ENCODE measurements around the gene HTR7.

GRCh38 chr10:90887555-90887954 is 29.7 kb upstream of the HTR7 start:
- TF ChIP-seq CTCF (IDR thresholded peaks at IDR 0.05; ENCODE audit: low read length) (no peak), EZH2 (IDR thresholded peaks at IDR 0.05; ENCODE audit: borderline replicate concordance, low read length) (no peak)

Data from OCI-LY1 (cell line).